SU-DHL-6 (cell line): ENCODE results near the gene CDYL2.

Source experiments
- H2AFZ ChIP-seq: fragments of 200-600 bp; sonication (generic); 2 replicates; pipeline ENCODE4 v1.6.1; 2014; ENCODE audit warnings: low read depth, mild to moderate bottlenecking, moderate library complexity, mixed read lengths, antibody characterized with exemption, low read length; ENCODE audit not compliant: severe bottlenecking
- H3F3A ChIP-seq: fragments of 200-600 bp; shearing (Covaris generic); 2 replicates; pipeline ENCODE4 v1.6.0; 2016; ENCODE audit warnings: antibody characterized with exemption, mild to moderate bottlenecking; ENCODE audit not compliant: insufficient read depth
- H3K27ac ChIP-seq: fragments of 200-600 bp; sonication (generic); 2 replicates; pipeline ENCODE4 v1.5.1; 2016; ENCODE audit warnings: low read depth, mild to moderate bottlenecking, low read length, moderate library complexity, mixed read lengths
- H3K27me3 ChIP-seq: fragments of 200-600 bp; sonication (generic), shearing (Covaris generic); 2 replicates; pipeline ENCODE4 v1.6.0; 2014; ENCODE audit warnings: mild to moderate bottlenecking, low read length
- H3K36me3 ChIP-seq: fragments of 200-600 bp; sonication (generic); 2 replicates; pipeline ENCODE4 v1.6.1; 2014; ENCODE audit warnings: mild to moderate bottlenecking, low read length, mixed read lengths
- H3K4me2 ChIP-seq: fragments of 300-600, 200-600 bp; shearing (Covaris generic), sonication (generic); 2 replicates; pipeline ENCODE4 v1.6.0; 2014; ENCODE audit warnings: low read length, low read depth, mild to moderate bottlenecking; ENCODE audit not compliant: poor library complexity, severe bottlenecking
- H3K4me3 ChIP-seq: fragments of 200-600 bp; sonication (generic); 2 replicates; pipeline ENCODE4 v1.5.1; 2014; ENCODE audit warnings: antibody characterized with exemption, low read length, mild to moderate bottlenecking, mixed read lengths; ENCODE audit not compliant: insufficient read depth, poor library complexity, severe bottlenecking
- H3K79me2 ChIP-seq: fragments of 200-600 bp; sonication (generic); 2 replicates; pipeline ENCODE4 v1.6.1; 2014; ENCODE audit warnings: mild to moderate bottlenecking, low read length, moderate library complexity; ENCODE audit not compliant: insufficient read depth
- H3K9ac ChIP-seq: fragments of 200-600 bp; sonication (generic); 2 replicates; pipeline ENCODE4 v1.7.0; 2014; ENCODE audit warnings: mild to moderate bottlenecking, low read length
- H3K9me2 ChIP-seq: fragments of 200-600 bp; sonication (generic); replicated peaks from 2 replicates; pipeline ENCODE4 v1.6.1; 2014; ENCODE audit warnings: low read length; ENCODE audit not compliant: insufficient read depth
- H3K9me3 ChIP-seq: fragments of 200-600 bp; sonication (generic); 2 replicates; pipeline ENCODE4 v1.6.1; 2014; ENCODE audit warnings: low read length, mixed read lengths; ENCODE audit not compliant: insufficient read depth
- H4K20me1 ChIP-seq: fragments of 200-600 bp; sonication (generic); 2 replicates; pipeline ENCODE4 v1.6.1; 2014; ENCODE audit warnings: low read depth, mild to moderate bottlenecking, antibody characterized with exemption, low read length, moderate library complexity, mixed read lengths
- CTCF ChIP-seq: fragments of 200-600 bp; sonication (generic); IDR thresholded peaks from one replicate; pipeline ENCODE4 v1.5.1; 2017; ENCODE audit warnings: antibody characterized with exemption, mild to moderate bottlenecking, low read length, moderate library complexity; ENCODE audit not compliant: insufficient read depth, poor library complexity, severe bottlenecking
- EZH2phosphoT487 ChIP-seq: fragments of 200-600 bp; sonication (generic), shearing (Covaris generic); conservative IDR thresholded peaks from 2 replicates; pipeline ENCODE4 v1.6.1; 2018; ENCODE audit warnings: mild to moderate bottlenecking, antibody characterized with exemption, low read length, moderate library complexity, mixed read lengths

CDYL2 gene

DNA sequence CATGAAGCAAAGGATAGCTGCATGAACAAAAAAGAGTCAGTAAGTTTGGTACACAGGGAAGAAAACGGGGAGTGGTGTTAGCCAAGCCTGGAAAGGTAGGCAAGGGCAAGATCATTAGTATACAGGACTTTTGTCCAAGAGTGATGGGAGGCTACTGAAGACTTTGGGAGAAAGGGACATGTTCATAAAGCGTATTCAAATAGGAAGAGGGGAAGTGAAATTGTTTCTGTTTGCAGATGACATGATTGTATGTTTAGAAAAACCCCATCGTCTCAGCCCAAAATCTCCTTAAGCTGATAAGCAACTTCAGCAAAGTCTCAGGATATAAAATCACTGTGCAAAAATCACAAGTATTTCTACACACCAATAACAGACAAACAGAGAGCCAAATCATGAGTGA is 19.4 kb downstream of the CDYL2 start:
- Histone ChIP-seq H2AFZ (no peak overlapping the region), H3K27ac (no peak overlapping the region), H4K20me1 (no peaks in the 10 kb centered on the region), H3K79me2 (no peaks in the 10 kb centered on the region), H3K4me2 (no peak overlapping the region), H3K9me2 (no peaks in the 10 kb centered on the region), H3K36me3 (no peaks in the 10 kb centered on the region), H3F3A (no peaks in the 10 kb centered on the region), H3K4me3 (no peak overlapping the region), H3K9ac (no peak overlapping the region), H3K9me3 (no peaks in the 10 kb centered on the region), H3K27me3 (0 out of 2 replicates have a peak, but pooled peaks cover 3% of the 10 kb centered on the region)
- TF ChIP-seq EZH2phosphoT487 (no peak), CTCF (no peak)

DNA sequence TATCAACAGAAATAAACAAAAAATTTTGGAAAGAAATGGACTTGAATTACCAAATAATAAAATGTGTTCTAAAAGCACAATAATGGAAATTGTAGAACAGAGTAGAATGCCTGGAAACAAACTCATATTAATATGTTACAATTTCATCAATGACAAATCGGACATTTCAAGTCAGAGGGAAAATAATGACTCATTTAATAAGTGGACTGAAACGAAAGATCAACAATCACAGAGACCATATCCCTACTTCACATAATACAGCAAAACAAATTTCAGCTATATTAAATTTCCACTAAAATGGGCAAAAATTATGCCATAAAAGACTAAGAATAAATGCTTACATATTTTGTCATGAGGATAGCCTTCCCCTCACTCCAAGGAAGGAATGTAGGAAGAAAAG is 25.7 kb downstream of the CDYL2 start:
- no peak overlapping the region for H3K9ac ChIP-seq
- H3K27me3 ChIP-seq: 0 out of 2 replicates have a peak, but pooled peaks cover 3% of the 10 kb centered on the region
- no peak overlapping the region for H2AFZ ChIP-seq
- H3K4me2 ChIP-seq: no peak overlapping the region
- H3K79me2 ChIP-seq: no peaks in the 10 kb centered on the region
- no peak for TF ChIP-seq EZH2phosphoT487
- no peak for TF ChIP-seq CTCF
- H3K4me3 ChIP-seq: no peak overlapping the region
- no peaks in the 10 kb centered on the region for H3K9me2 ChIP-seq
- no peaks in the 10 kb centered on the region for H4K20me1 ChIP-seq
- H3K9me3 ChIP-seq: no peaks in the 10 kb centered on the region
- H3F3A ChIP-seq: no peaks in the 10 kb centered on the region
- no peak overlapping the region for H3K27ac ChIP-seq
- no peaks in the 10 kb centered on the region for H3K36me3 ChIP-seq

DNA sequence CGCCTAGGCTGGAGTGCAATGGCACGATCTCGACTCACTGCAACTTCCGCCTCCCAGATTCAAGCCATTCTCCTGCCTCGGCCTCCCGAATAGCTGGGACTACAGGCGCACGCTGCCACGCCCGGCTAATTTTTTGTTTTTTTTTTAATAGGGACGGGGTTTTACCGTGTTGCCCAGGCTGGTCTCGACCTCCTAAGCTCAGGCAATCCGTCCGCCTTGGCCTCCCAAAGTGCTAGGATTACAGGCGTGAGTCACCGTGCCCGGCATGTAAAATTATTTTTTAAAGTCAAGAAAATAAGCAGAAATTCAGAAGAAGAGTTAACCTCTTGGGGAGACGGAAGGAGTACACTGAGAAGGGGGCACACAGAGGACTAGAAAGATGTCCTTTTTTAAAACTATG is 27.5 kb downstream of the CDYL2 start:
- Histone ChIP-seq H3K79me2 (no peaks in the 10 kb centered on the region), H2AFZ (no peak overlapping the region), H3K4me3 (no peak overlapping the region), H3K36me3 (no peaks in the 10 kb centered on the region), H4K20me1 (no peaks in the 10 kb centered on the region), H3K9me3 (no peaks in the 10 kb centered on the region), H3K9me2 (no peaks in the 10 kb centered on the region), H3F3A (no peaks in the 10 kb centered on the region), H3K4me2 (no peak overlapping the region), H3K9ac (no peak overlapping the region), H3K27me3 (no peaks in the 10 kb centered on the region), H3K27ac (no peak overlapping the region)
- TF ChIP-seq EZH2phosphoT487: no peak
- no peak for TF ChIP-seq CTCF
